Activated CD4-positive, alpha-beta T cell treated with anti-CD3 and anti-CD28 coated beads, Interleukin-2, amount 50 U/mL, for 48 hours (primary cell): ENCODE results near the gene KIAA1755.

Source experiments
- DNase-seq, 2 experiments: peaks; one replicate each; pipeline ENCODE4 v3.0.0-alpha.2; 2020

KIAA1755 gene

DNA sequence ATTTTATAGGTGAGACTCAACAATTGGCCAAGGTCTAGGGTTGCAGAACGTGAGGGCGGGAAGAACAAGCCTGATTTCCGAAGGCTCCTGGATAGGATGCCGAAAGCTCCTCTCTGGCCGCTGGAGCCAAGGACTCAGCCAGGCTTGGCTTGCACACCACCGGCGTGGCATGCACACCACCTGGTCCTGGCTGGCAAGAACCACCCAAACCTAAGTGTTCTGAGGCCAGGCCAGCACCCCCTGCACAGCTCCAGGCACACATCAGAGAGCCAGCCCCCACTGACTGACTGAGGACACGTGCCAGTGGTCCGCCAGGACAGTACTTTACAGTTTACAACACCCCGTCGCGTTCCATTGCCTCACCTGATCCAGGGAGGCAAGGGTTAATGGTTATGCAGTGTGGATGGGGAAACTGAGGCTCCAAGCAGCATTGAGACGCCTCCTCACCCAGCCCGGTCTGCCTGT is 95.9 kb downstream of the KIAA1755 start:
- no peak for DNase-seq

DNA sequence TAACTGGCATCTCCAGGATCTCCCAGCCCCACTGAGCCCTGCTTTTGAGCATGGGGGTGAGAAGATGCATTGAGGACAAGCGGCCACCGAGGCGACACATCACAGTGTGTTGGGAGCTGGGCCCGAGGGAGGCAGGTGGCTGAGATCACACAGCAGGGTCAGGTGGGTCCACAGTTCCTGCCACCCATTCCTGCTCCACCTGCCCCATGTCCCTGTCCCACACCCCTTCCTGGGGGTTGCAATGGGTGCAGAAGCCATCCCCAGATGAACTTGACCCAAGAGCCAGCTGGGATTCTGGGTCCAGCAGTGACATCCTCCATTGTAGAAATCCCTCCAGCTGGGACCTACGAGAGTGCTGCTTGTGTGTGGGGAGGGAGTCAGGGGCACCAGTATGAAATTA is 96.5 kb downstream of the KIAA1755 start:
- no peak for DNase-seq

DNA sequence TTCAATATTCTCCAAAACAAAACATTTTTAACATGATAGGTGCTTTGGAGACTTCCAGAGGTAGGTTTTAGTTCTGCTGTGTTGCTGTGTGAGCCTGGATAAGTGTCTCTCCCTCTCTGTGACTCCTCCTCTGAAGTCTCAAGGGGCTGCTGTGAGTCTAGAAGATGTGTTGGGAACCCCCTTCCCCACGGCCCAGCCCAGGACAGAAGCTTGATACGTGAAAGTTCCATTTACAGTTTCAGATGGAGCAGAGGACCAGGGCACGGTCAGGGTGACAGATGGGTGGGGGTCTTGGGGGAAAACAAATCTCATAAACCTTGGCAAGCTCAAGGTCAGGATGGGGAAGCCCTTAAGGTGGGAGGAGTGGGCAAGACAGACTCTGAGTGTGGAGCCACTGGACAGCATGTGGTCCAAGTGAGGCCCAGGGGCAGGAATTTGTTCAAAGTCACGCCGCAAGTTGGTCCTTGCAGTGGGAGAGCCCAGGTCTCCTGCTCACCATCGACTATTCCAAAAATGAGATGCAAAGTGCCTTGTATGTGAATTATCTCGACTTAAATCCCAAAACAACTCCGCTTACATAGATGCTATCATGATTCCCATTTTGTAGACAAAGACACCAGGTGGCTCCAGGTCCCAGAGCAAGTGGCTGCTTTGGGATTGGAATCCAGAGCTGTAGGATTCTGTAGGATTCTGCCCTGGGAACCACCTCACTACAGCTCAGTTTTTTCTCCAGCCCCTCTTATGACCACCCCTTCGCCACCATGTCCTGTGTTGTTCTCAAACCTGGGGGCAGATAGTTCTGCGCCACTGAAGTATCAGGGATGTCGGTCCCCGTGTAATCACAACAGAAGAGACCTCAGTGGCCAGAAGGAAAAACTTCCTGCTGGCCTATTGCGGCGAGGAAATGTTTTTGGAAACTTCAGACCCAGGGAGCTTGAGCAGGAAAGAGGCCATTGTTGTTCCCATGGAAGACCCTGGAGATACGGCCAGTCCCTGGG is 97.4 kb downstream of the KIAA1755 start:
- DNase-seq = no peak

DNA sequence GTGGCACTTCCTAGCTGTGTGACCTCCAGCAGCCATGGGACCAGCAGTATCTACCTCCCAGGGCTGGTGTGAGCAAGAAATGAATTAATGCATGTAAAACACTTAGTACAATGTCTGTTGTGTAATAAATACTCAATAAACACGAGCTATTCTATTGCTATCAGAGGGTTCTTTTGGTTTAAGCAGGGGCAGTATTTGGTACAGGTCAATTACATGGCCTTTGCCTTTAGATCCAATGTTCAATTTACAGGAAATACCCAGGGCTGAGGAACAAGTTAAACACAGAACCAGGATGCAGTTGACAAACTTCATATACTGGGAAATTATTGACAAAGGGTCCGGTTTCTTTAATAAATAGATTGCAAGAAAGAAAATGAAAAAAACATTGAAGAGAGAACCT is 98.4 kb downstream of the KIAA1755 start:
- DNase-seq = no peak

DNA sequence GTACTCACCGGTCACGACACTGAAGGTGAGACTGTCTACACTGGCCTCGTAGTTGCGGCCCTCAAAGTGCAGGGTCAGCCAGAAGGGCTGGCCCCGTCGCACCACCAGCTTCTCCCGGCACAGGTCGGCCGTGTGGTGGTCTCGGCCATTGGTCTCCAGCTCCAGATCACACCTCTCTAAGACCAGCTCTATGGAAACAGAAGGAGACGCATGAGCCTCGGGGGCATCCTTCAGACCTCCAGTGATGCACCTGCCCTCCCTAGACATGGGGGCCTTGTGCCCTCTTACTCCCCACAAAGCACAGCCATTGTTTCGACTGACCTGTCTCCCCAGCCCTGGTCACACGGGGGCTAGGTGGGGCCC is 99.1 kb downstream of the KIAA1755 start:
- DNase-seq = no peak
